ENCODE results near the gene ZNF358. TPM values are rescaled to one million over a fixed set of nuclear protein-coding genes. Genes with fewer than 3 reads are reported as not detected.

ZNF358 gene
- total RNA-seq, 1 donor from 2014 or later: 41.1 TPM

DNA sequence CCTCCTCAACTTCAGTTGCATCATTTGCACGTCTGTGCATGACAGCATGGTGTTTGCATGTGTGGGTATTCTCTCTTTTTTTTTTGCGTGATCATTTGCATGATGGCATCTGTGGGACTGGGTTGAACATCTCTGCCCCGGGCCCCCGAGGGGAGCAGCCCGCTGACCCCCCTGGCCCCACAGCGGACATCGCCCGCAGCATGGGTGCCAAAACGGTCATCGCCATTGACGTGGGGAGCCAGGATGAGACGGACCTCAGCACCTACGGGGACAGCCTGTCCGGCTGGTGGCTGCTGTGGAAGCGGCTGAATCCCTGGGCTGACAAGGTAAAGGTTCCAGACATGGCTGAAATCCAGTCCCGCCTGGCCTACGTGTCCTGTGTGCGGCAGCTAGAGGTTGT is 42.8 kb downstream of the ZNF358 start:
- peaks cover 16% of the 10 kb centered on the region for H3K36me3 ChIP-seq (ENCODE audit: insufficient read depth, low read length)
- H3K79me2 ChIP-seq (ENCODE audit: insufficient read depth, low read length): no peaks in the 10 kb centered on the region
- no peak for TF ChIP-seq EZH2 (IDR thresholded peaks at IDR 0.05; ENCODE audit: insufficient read depth, low read length)
- TF ChIP-seq, protein P1, sequence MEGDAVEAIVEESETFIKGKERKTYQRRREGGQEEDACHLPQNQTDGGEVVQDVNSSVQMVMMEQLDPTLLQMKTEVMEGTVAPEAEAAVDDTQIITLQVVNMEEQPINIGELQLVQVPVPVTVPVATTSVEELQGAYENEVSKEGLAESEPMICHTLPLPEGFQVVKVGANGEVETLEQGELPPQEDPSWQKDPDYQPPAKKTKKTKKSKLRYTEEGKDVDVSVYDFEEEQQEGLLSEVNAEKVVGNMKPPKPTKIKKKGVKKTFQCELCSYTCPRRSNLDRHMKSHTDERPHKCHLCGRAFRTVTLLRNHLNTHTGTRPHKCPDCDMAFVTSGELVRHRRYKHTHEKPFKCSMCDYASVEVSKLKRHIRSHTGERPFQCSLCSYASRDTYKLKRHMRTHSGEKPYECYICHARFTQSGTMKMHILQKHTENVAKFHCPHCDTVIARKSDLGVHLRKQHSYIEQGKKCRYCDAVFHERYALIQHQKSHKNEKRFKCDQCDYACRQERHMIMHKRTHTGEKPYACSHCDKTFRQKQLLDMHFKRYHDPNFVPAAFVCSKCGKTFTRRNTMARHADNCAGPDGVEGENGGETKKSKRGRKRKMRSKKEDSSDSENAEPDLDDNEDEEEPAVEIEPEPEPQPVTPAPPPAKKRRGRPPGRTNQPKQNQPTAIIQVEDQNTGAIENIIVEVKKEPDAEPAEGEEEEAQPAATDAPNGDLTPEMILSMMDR (IDR thresholded peaks at IDR 0.05; ENCODE audit: insufficient read depth, low read depth, low read length): no peak
- no peaks in the 10 kb centered on the region for H3K9me3 Mint-ChIP-seq (ENCODE audit: unreplicated experiment)
- FAIRE-seq (no peak), DNase-seq (ENCODE audit: low read depth) (no peak)
- H3K27me3 Mint-ChIP-seq (ENCODE audit: low read depth, unreplicated experiment): no peaks in the 10 kb centered on the region
- no peak overlapping the region for H3K9ac ChIP-seq (ENCODE audit: low read length)
- H3K27ac Mint-ChIP-seq (ENCODE audit: unreplicated experiment): no peak overlapping the region
- H3K36me3 Mint-ChIP-seq (ENCODE audit: low read depth, unreplicated experiment): peaks cover 30% of the 10 kb centered on the region
- no peak overlapping the region for H3K27ac ChIP-seq (ENCODE audit: low read depth, low read length)
- H3K4me1 ChIP-seq (ENCODE audit: insufficient read depth, low read length): no peaks in the 10 kb centered on the region
- H3K4me3 Mint-ChIP-seq (ENCODE audit: unreplicated experiment): no peak overlapping the region
- peaks cover 10% of the 10 kb centered on the region for H4K20me1 ChIP-seq (ENCODE audit: insufficient read depth, low read length)
- H2AFZ ChIP-seq (ENCODE audit: low read depth, low read length): no peak overlapping the region
- H3K4me1 Mint-ChIP-seq (ENCODE audit: low read depth, unreplicated experiment): no peaks in the 10 kb centered on the region
- no peak overlapping the region for H3K4me2 ChIP-seq (ENCODE audit: low read length)
- H3K4me3 ChIP-seq (ENCODE audit: insufficient read depth, low read depth, low read length): no peak overlapping the region
- H3K27me3 ChIP-seq (ENCODE audit: insufficient read depth, low read length): no peaks in the 10 kb centered on the region
- no peaks in the 10 kb centered on the region for H3K9me3 ChIP-seq (ENCODE audit: insufficient read depth, low read depth, low read length)

DNA sequence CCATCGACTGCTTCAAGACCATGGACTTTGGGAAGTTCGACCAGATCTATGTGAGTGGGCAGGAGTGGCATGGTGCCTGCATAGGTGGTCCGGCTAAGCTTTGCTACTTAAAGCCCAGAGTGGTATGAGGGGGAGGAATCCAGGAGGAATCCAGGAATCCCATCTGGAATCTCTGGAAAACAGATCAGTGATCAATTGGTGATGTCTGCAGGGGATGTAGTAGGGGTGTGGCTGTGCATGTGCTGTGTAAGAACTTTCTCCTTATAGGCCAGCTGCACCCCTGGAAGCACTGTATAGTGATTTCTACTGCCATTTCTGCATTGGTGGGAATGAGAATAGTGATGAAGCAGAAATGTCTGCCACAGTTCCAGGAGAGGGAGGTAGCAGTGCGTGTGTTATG is 43.2 kb downstream of the ZNF358 start:
- Histone ChIP-seq H3K79me2 (ENCODE audit: insufficient read depth, low read length) (no peaks in the 10 kb centered on the region), H2AFZ (ENCODE audit: low read depth, low read length) (no peak overlapping the region), H3K27ac (ENCODE audit: low read depth, low read length) (no peak overlapping the region), H3K9me3 (ENCODE audit: insufficient read depth, low read depth, low read length) (no peaks in the 10 kb centered on the region), H3K9ac (ENCODE audit: low read length) (no peak overlapping the region), H3K27me3 (ENCODE audit: insufficient read depth, low read length) (no peaks in the 10 kb centered on the region), H3K4me1 (ENCODE audit: insufficient read depth, low read length) (no peaks in the 10 kb centered on the region), H3K4me3 (ENCODE audit: insufficient read depth, low read depth, low read length) (no peak overlapping the region), H3K4me2 (ENCODE audit: low read length) (no peak overlapping the region), H4K20me1 (ENCODE audit: insufficient read depth, low read length) (peaks cover 10% of the 10 kb centered on the region), H3K36me3 (ENCODE audit: insufficient read depth, low read length) (peaks cover 16% of the 10 kb centered on the region)
- DNase-seq (ENCODE audit: low read depth) (no peak), FAIRE-seq (no peak)
- no peaks in the 10 kb centered on the region for H3K27me3 Mint-ChIP-seq (ENCODE audit: low read depth, unreplicated experiment)
- peaks cover 30% of the 10 kb centered on the region for H3K36me3 Mint-ChIP-seq (ENCODE audit: low read depth, unreplicated experiment)
- no peaks in the 10 kb centered on the region for H3K9me3 Mint-ChIP-seq (ENCODE audit: unreplicated experiment)
- TF ChIP-seq, protein P1 (IDR thresholded peaks at IDR 0.05; ENCODE audit: insufficient read depth, low read depth, low read length): no peak
- TF ChIP-seq EZH2 (IDR thresholded peaks at IDR 0.05; ENCODE audit: insufficient read depth, low read length): no peak
- H3K4me3 Mint-ChIP-seq (ENCODE audit: unreplicated experiment): no peak overlapping the region
- no peak overlapping the region for H3K27ac Mint-ChIP-seq (ENCODE audit: unreplicated experiment)
- H3K4me1 Mint-ChIP-seq (ENCODE audit: low read depth, unreplicated experiment): no peaks in the 10 kb centered on the region

DNA sequence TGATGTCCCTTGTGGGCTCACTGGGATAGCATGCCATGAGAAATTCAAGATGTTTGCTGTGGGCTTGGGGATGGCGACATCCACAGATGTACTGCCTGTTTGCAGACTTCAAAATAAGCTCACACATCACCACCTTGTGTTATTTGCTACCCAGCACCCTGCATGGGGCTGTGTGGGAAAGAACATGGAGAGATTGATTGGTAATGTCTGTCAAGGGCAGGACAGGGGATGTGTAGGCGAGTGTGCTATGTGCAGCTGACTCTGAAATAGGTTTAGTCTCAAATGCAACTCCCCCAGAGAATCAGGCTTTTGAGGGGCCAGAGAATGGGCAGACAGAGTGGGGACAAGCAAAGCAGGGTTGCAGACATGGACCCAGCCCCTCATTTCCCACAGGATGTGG is 44.4 kb downstream of the ZNF358 start:
- no peaks in the 10 kb centered on the region for H3K27me3 ChIP-seq (ENCODE audit: insufficient read depth, low read length)
- no peaks in the 10 kb centered on the region for H3K79me2 ChIP-seq (ENCODE audit: insufficient read depth, low read length)
- H4K20me1 ChIP-seq (ENCODE audit: insufficient read depth, low read length): peaks cover 10% of the 10 kb centered on the region
- no peak overlapping the region for H3K4me2 ChIP-seq (ENCODE audit: low read length)
- Mint-ChIP-seq H3K27ac (ENCODE audit: unreplicated experiment) (no peak overlapping the region), H3K9me3 (ENCODE audit: unreplicated experiment) (no peaks in the 10 kb centered on the region), H3K36me3 (ENCODE audit: low read depth, unreplicated experiment) (peaks cover 27% of the 10 kb centered on the region), H3K4me1 (ENCODE audit: low read depth, unreplicated experiment) (no peaks in the 10 kb centered on the region), H3K27me3 (ENCODE audit: low read depth, unreplicated experiment) (no peaks in the 10 kb centered on the region), H3K4me3 (ENCODE audit: unreplicated experiment) (no peak overlapping the region)
- H3K4me3 ChIP-seq (ENCODE audit: insufficient read depth, low read depth, low read length): no peak overlapping the region
- H2AFZ ChIP-seq (ENCODE audit: low read depth, low read length): no peak overlapping the region
- TF ChIP-seq, protein P1 (IDR thresholded peaks at IDR 0.05; ENCODE audit: insufficient read depth, low read depth, low read length): no peak
- TF ChIP-seq EZH2 (IDR thresholded peaks at IDR 0.05; ENCODE audit: insufficient read depth, low read length): no peak
- no peaks in the 10 kb centered on the region for H3K4me1 ChIP-seq (ENCODE audit: insufficient read depth, low read length)
- peaks cover 16% of the 10 kb centered on the region for H3K36me3 ChIP-seq (ENCODE audit: insufficient read depth, low read length)
- H3K9ac ChIP-seq (ENCODE audit: low read length): no peak overlapping the region
- DNase-seq (ENCODE audit: low read depth) (no peak), FAIRE-seq (no peak)
- H3K27ac ChIP-seq (ENCODE audit: low read depth, low read length): no peak overlapping the region
- no peaks in the 10 kb centered on the region for H3K9me3 ChIP-seq (ENCODE audit: insufficient read depth, low read depth, low read length)
